ENCODE measurements around the gene SCO2. TPM values are rescaled to one million over a fixed set of nuclear protein-coding genes. Genes with fewer than 3 reads are reported as not detected.

Gene SCO2
- 1 to 10 TPM; 1.5 to 9.4 (median 4.4) TPM for total RNA-seq

DNA sequence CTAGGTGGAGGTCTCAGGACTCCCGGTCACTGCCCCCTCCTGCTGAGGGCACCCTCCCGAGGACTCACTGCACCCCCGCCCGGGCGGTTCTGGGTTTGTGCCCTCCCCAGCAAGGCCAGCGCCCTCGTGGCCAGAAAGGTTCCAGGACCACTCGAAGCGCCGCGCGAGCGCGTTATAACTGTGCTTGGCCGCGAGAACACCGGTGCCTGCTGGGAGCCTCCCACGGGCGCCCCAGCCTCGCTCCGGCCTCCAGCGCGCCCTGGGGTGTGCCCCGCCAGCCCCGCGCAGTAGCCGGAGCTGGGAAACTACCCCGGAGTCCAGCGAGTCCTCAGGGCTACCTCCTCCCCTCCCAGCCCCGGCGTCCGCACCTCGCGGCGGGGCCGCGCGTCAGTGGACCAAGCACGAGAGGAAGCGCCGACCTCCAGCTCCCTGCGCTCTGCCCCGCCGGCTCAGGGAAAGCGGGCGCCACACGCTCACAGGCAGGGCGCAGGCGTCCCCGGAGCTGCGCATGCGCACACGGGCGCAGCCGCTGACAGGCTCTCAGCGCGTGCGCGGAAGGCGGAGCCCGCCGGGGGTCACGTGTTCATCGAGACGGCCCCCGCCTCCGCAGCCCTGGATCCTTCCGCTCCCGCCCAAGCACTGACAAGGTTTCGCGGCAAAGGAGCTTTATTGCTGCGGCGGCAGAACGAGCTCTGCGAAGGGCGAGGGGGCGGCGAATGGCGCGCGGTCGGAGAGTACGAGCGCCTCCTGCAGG lies at the start of gene SCO2:
SCO2 (minus strand) TSS at position 495 of the 754 bp plus-strand sequence. CDS start 1,187 bp downstream, outside the sequence.
- DNase-seq (ENCODE audit: low spot score in 2 of 2): peak; percentile 95 to 99
- intact Hi-C loops (cut with DNase I; ENCODE audit: low total_unique reads): no loop called here
- TF ChIP-seq, protein P1, sequence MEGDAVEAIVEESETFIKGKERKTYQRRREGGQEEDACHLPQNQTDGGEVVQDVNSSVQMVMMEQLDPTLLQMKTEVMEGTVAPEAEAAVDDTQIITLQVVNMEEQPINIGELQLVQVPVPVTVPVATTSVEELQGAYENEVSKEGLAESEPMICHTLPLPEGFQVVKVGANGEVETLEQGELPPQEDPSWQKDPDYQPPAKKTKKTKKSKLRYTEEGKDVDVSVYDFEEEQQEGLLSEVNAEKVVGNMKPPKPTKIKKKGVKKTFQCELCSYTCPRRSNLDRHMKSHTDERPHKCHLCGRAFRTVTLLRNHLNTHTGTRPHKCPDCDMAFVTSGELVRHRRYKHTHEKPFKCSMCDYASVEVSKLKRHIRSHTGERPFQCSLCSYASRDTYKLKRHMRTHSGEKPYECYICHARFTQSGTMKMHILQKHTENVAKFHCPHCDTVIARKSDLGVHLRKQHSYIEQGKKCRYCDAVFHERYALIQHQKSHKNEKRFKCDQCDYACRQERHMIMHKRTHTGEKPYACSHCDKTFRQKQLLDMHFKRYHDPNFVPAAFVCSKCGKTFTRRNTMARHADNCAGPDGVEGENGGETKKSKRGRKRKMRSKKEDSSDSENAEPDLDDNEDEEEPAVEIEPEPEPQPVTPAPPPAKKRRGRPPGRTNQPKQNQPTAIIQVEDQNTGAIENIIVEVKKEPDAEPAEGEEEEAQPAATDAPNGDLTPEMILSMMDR (IDR thresholded peaks at IDR 0.05): no peak
- no peak for TF ChIP-seq POLR2A (IDR thresholded peaks at IDR 0.05)
- peak within 1 kb of the TSS; percentile 34 for H3K4me3 ChIP-seq (ENCODE audit: low read depth, poor library complexity, severe bottlenecking)
- WGBS, 2 donors: 0 to 7% methylated on average over 6 to 47 of the region's 84 CpGs

- no peak for TF ChIP-seq POLR2A (IDR thresholded peaks at IDR 0.05)
- TF ChIP-seq, protein P1 (IDR thresholded peaks at IDR 0.05): no peak
- H3K4me3 ChIP-seq (ENCODE audit: low read depth, poor library complexity, severe bottlenecking): no peak overlapping the region
- intact Hi-C loops (cut with DNase I; ENCODE audit: low total_unique reads): no loop called here
- 92 to 97% methylated on average over 11 of the region's 11 CpGs for WGBS, 2 donors
- DNase-seq (ENCODE audit: low spot score in 2 of 2): no peak
These were observed 49.0 kb upstream of the SCO2 start for GRCh38 chr22:50574383-50574755.

DNA sequence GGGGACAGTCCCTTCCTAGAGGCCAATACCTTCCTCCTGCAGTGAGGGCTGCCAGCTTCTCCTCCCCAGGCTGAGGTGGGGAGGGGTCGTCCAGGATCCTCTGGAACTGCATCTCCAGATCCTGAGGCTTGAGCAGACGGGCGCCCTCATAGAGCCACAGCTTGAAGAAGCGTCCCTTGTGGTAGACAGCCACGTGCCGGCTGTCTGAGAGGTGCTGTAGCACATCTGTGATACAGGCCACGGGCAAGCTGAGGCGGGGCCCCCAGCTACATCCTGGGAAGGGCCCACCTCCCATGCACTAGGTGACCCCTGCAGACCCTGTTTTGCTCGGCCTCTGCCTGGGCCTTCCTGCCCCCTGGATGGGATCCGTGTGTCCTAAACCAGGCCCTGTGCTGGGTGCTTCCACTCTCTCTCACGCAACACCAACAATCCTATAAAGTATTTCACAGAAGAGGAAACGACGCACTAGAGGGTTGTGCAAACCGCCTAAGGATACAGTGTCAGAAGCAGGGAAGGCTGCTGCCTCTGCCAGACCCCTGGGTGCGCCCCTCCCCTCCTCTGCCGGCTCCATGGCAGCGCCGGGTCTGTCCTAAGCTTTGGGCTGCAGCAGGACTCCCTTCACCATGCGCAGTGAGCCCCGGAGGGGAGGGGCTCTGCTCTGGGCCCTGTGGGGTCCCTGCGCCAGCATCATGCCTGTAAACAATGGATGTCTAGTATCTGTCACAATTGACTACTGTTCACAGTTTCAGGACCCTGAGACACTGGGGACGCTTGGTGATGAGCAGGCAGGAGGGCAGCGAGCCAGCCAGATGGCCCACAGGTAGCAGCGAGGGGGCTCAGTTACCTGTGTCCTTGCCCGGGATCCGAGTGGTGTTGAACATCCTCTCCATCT lies 48.3 kb upstream of the SCO2 start:
- TF ChIP-seq POLR2A (IDR thresholded peaks at IDR 0.05): no peak
- TF ChIP-seq, protein P1 (IDR thresholded peaks at IDR 0.05): no peak
- no peak for DNase-seq (ENCODE audit: low spot score in 2 of 2)
- no peak overlapping the region for H3K4me3 ChIP-seq (ENCODE audit: low read depth, poor library complexity, severe bottlenecking)
- intact Hi-C loops (cut with DNase I; ENCODE audit: low total_unique reads): no loop called here
- WGBS, 2 donors: 89 to 93% methylated on average over 25 to 26 of the region's 26 CpGs

GRCh38 chr22:50572965-50573364 lies 47.6 kb upstream of the SCO2 start:
- WGBS, 2 donors: 91 to 96% methylated on average over 10 to 11 of the region's 11 CpGs
- DNase-seq (ENCODE audit: low spot score in 2 of 2): no peak
- TF ChIP-seq, protein P1 (IDR thresholded peaks at IDR 0.05): no peak
- TF ChIP-seq POLR2A (IDR thresholded peaks at IDR 0.05): no peak
- no peak overlapping the region for H3K4me3 ChIP-seq (ENCODE audit: low read depth, poor library complexity, severe bottlenecking)
- intact Hi-C loops (cut with DNase I; ENCODE audit: low total_unique reads): no loop called here

- 89 to 91% methylated on average over 25 to 26 of the region's 26 CpGs for WGBS, 2 donors
- TF ChIP-seq POLR2A (IDR thresholded peaks at IDR 0.05): no peak
- TF ChIP-seq, protein P1 (IDR thresholded peaks at IDR 0.05): no peak
- H3K4me3 ChIP-seq (ENCODE audit: low read depth, poor library complexity, severe bottlenecking): no peak overlapping the region
- intact Hi-C loops (cut with DNase I; ENCODE audit: low total_unique reads): no loop called here
- no peak for DNase-seq (ENCODE audit: low spot score in 2 of 2)
These were observed 46.1 kb upstream of the SCO2 start for GRCh38 chr22:50571264-50572175.
